ACHN (cell line): ENCODE results near the gene NARF.

Experiments
- DNase-seq: peaks from one replicate; pipeline ENCODE4 v3.0.0-alpha.2; 2015
- in situ Hi-C: cut with HindIII; loops from 2 replicates; pipeline ENCODE4 v1.10.0; 2017; ENCODE audit warnings: low sequenced_read_pairs, low pct_ligation_motif_present, low pct_unique_long_range_greater_than_20kb

Gene NARF

GRCh38 chr17:82428546-82428945, 30.0 kb upstream of the NARF start:
- no peak for DNase-seq
- in situ Hi-C loops, result no loop called here

- in situ Hi-C loops, result no loop called here
- DNase-seq, result no peak
Measured at GRCh38 chr17:82429824-82430223, 28.7 kb upstream of the NARF start.

GRCh38 chr17:82432017-82432416, 26.5 kb upstream of the NARF start:
- no peak for DNase-seq
- in situ Hi-C loops, result no loop called here

DNA sequence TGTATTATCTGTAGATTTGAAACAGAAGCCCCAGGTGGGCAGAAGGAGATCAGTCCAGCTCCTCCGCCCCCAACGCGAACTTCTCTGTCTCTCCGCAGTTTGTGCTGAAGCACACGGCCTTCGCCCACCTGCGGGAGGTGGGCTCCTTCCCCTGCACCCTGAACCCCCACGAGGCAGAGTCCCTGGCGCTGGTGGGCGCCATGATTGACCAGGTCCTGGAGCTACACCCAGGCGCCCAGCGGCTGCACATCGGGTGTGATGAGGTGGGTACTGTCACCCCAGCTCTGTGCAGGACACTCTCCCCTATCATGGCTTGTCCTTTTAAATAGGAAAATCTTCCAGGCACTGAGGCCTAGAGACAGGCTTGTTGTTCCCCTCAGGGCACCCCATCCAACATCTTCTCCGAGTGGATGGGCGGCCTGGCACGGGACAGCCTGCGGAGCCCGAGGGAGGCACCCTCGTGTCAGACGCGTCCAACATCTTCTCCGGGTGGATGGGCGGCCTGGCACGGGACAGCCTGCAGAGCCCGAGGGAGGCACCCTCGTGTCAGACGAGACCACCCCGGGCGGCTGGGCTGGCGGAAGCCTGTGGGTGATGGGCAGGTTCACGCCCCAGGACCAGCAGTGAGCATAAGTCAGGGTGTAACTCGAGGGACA, 24.9 kb upstream of the NARF start:
- in situ Hi-C loops, result no loop called here
- DNase-seq, result no peak

GRCh38 chr17:82434216-82434565, 24.4 kb upstream of the NARF start:
- DNase-seq, result no peak
- in situ Hi-C loops, result no loop called here

GRCh38 chr17:82435103-82435502, 23.4 kb upstream of the NARF start:
- peak; percentile 51 for DNase-seq
- in situ Hi-C loops, result no loop called here

- DNase-seq, result peak; percentile 73
- in situ Hi-C loops, result no loop called here
Measured at GRCh38 chr17:82435601-82436583, 22.6 kb upstream of the NARF start.

DNA sequence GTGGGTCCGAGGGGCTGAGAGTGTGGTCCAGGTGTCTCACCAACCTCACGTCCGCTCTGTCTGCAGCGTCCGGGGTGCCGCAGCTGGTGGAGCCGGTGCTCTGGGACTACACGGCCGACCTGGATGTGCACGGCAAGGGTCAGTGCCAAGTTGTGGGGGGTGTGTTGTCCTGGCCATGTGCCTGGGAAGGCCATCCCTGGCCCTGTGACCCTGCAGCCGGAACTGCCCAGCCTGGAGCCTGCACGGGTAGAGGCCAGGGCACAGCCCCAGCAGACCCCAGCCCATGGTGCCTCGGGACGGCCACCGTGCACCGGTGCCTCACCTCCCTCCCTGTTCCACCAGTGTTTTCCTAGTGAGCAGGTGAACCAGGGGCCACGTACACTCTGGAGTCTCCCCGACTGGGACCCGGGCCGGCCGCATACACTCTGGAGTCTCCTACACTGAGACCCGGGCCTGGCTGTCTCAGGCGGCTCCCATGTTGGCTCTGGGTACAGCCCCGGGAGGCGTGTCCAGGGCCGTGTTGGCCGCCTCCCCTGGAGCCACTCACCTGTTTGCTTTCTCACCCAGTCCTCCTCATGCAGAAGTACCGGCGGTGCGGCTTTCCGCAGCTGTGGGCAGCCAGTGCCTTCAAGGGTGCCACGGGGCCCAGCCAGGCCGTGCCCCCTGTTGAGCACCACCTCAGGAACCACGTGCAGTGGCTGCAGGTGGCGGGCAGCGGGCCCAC, 21.8 kb upstream of the NARF start:
- in situ Hi-C loops, result no loop called here
- no peak for DNase-seq

DNA sequence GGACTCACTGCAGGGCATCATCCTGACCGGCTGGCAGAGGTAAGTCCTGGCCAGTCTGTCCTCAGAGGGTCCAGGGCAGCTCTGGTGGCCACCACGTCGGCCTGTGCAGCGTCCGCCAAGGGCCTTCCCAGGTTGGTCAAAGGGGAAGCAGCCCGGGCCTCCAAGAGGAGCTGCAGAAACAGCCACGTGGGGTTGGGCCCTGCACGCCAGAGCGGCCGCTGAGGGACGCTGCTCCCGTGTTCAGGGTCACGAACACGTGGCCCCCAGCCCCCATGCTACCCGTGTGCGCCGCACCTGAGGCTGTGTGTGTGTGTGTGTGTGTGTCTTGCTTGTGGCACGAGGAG, 21.2 kb upstream of the NARF start:
- in situ Hi-C loops, result no loop called here
- DNase-seq, result no peak

- in situ Hi-C loops, result no loop called here
- DNase-seq, result no peak
Measured at GRCh38 chr17:82438401-82439193, 19.9 kb upstream of the NARF start.

DNA sequence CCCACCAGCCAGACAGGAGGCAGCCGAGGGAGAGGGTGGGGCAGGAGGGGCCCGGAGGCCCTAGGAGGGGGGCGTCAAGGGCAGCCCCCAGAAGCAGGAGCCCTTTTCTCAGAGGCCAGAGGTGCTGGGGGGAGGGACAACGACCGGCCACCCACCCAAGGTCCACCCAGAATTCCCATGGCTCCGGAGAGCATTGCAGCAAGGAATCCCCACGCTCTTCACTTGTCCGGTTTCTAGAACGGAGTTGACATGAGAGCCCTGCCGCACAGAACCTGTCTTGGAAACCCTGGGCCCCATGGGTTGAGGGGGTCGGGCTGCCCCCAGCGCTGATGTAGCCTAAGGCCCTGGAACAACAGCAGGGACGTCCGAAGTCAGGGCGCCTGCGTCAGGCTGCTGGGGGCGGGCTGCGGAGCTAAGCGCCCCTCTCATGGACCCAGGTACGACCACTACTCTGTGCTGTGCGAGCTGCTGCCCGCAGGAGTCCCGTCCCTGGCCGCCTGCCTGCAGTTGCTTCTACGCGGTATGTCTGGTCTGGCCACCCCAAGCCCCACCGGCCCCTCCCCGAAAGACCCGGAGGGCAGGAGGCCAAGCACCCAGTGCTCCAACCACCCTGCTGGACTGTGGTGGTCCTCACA, 19.2 kb upstream of the NARF start:
- in situ Hi-C loops, result no loop called here

GRCh38 chr17:82439829-82440365, 18.6 kb upstream of the NARF start:
- in situ Hi-C loops, result no loop called here

More for the DNA sequence above, 19.2 kb upstream of the NARF start:
- no peak for DNase-seq

GRCh38 chr17:82440469-82440981, 18.0 kb upstream of the NARF start:
- no peak for DNase-seq
- in situ Hi-C loops, result no loop called here

More at GRCh38 chr17:82439829-82440365, 18.6 kb upstream of the NARF start:
- no peak for DNase-seq

GRCh38 chr17:82440991-82441627, 17.4 kb upstream of the NARF start:
- in situ Hi-C loops, result no loop called here
- DNase-seq, result no peak

- in situ Hi-C loops, result no loop called here
- DNase-seq, result no peak
Measured at GRCh38 chr17:82441691-82442487, 16.7 kb upstream of the NARF start.

- DNase-seq, result no peak
Measured at GRCh38 chr17:82442643-82443464, 15.7 kb upstream of the NARF start.

More at GRCh38 chr17:82442643-82443464, 15.7 kb upstream of the NARF start:
- in situ Hi-C loops, result no loop called here
